ENCODE results near the gene ACSF3. TPM values are rescaled to one million over a fixed set of nuclear protein-coding genes. Genes with fewer than 3 reads are reported as not detected.
"Not testable (repeated sequence)": the region's sequence is repeated elsewhere in the genome, so short reads cannot be mapped to it uniquely, and the experiment has no call there.

Gene ACSF3
- total RNA-seq, 1 donor from 2014 or later = 32.0 TPM

GRCh38 chr16:89160977-89161701 lies 67.5 kb downstream of the ACSF3 start:
- ATAC-seq (no peak), DNase-seq (no peak)
- TF ChIP-seq CTCF (IDR thresholded peaks at IDR 0.05) = no peak
- no peak overlapping the region for H3K27ac ChIP-seq
- H3K4me1 ChIP-seq = peaks cover 3% of the 10 kb centered on the region
- H3K4me3 ChIP-seq = no peak overlapping the region
- intact Hi-C loops (cut with DNase I) = no loop called here
- H3K9me3 ChIP-seq = no peaks in the 10 kb centered on the region
- peaks cover 6% of the 10 kb centered on the region for H3K27me3 ChIP-seq
- H3K36me3 ChIP-seq = no peaks in the 10 kb centered on the region

GRCh38 chr16:89161763-89162713 lies 68.4 kb downstream of the ACSF3 start:
- intact Hi-C loops (cut with DNase I) = no loop called here
- DNase-seq = no peak
- no peaks in the 10 kb centered on the region for H3K36me3 ChIP-seq
- peaks cover 6% of the 10 kb centered on the region for H3K27me3 ChIP-seq
- ATAC-seq = no peak
- H3K9me3 ChIP-seq = no peaks in the 10 kb centered on the region
- H3K27ac ChIP-seq = no peak overlapping the region
- H3K4me1 ChIP-seq = no peaks in the 10 kb centered on the region
- no peak for TF ChIP-seq CTCF (IDR thresholded peaks at IDR 0.05)
- H3K4me3 ChIP-seq = no peak overlapping the region

- H3K27me3 ChIP-seq = peaks cover 8% of the 10 kb centered on the region
Observed at GRCh38 chr16:89163297-89163696, 69.6 kb downstream of the ACSF3 start.

GRCh38 chr16:89164436-89164835 lies 70.8 kb downstream of the ACSF3 start:
- H3K4me1 ChIP-seq = no peaks in the 10 kb centered on the region
- no peak overlapping the region for H3K4me3 ChIP-seq
- TF ChIP-seq CTCF (IDR thresholded peaks at IDR 0.05) = no peak
- intact Hi-C loops (cut with DNase I) = no loop called here
- DNase-seq = no peak
- no peaks in the 10 kb centered on the region for H3K9me3 ChIP-seq
- H3K36me3 ChIP-seq = no peaks in the 10 kb centered on the region
- H3K27ac ChIP-seq = no peak overlapping the region
- H3K27me3 ChIP-seq = peaks cover 20% of the 10 kb centered on the region
- no peak for ATAC-seq

More at GRCh38 chr16:89163297-89163696, 69.6 kb downstream of the ACSF3 start:
- Histone ChIP-seq H3K27ac (no peak overlapping the region), H3K4me3 (no peak overlapping the region), H3K9me3 (no peaks in the 10 kb centered on the region), H3K36me3 (no peaks in the 10 kb centered on the region), H3K4me1 (no peaks in the 10 kb centered on the region)
- intact Hi-C loops (cut with DNase I) = no loop called here
- ATAC-seq = no peak
- no peak for TF ChIP-seq CTCF (IDR thresholded peaks at IDR 0.05)
- no peak for DNase-seq

GRCh38 chr16:89164847-89165680 lies 71.4 kb downstream of the ACSF3 start:
- peaks cover 20% of the 10 kb centered on the region for H3K27me3 ChIP-seq
- ATAC-seq (no peak), DNase-seq (no peak)
- no peaks in the 10 kb centered on the region for H3K9me3 ChIP-seq
- no peaks in the 10 kb centered on the region for H3K36me3 ChIP-seq
- H3K4me3 ChIP-seq = no peak overlapping the region
- H3K4me1 ChIP-seq = peaks cover under 1% of the 10 kb centered on the region
- intact Hi-C loops (cut with DNase I) = no loop called here
- TF ChIP-seq CTCF (IDR thresholded peaks at IDR 0.05) = no peak
- no peak overlapping the region for H3K27ac ChIP-seq

- H3K27ac ChIP-seq; ATAC-seq; H3K4me3 ChIP-seq; DNase-seq; H3K9me3 ChIP-seq; intact Hi-C loops (cut with DNase I); H3K4me1 ChIP-seq; H3K36me3 ChIP-seq: not testable (repeated sequence)
- H3K27me3 ChIP-seq = peaks cover 20% of the 10 kb centered on the region
Observed at GRCh38 chr16:89165681-89165979, 72.0 kb downstream of the ACSF3 start.

Data from upper lobe of right lung (tissue), 1 donor.